ENCODE measurements around the gene CXCL3.

The CXCL3 gene

DNA sequence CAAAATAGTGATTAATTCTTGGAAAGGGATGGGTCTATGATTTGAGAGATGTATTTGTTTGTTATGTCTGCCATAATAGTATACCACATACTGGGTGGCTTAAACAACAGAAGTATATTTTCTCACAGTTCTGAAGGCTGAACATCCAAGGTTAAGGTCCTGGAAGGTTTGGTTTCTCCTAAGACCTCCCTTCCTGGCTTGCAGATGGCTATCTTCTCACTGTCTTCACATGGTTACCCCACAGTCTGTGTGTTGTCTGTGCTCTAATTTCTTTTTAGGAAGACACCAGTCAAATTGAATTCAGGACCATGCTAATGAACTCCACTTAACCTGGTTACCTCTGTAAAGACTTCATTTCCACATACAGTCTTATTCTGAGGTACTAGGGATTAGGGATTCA, 34.9 kb upstream of the CXCL3 start:
- TF ChIP-seq, protein P1, sequence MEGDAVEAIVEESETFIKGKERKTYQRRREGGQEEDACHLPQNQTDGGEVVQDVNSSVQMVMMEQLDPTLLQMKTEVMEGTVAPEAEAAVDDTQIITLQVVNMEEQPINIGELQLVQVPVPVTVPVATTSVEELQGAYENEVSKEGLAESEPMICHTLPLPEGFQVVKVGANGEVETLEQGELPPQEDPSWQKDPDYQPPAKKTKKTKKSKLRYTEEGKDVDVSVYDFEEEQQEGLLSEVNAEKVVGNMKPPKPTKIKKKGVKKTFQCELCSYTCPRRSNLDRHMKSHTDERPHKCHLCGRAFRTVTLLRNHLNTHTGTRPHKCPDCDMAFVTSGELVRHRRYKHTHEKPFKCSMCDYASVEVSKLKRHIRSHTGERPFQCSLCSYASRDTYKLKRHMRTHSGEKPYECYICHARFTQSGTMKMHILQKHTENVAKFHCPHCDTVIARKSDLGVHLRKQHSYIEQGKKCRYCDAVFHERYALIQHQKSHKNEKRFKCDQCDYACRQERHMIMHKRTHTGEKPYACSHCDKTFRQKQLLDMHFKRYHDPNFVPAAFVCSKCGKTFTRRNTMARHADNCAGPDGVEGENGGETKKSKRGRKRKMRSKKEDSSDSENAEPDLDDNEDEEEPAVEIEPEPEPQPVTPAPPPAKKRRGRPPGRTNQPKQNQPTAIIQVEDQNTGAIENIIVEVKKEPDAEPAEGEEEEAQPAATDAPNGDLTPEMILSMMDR (IDR thresholded peaks at IDR 0.05; ENCODE audit: insufficient read depth, low read length, missing control alignments) = no peak
- CTCF ChIA-PET = no interaction called here
- H3K4me3 ChIP-seq (ENCODE audit: low read depth, low read length) = no peak overlapping the region
- no peak for DNase-seq (ENCODE audit: low read depth, low spot score)
- POLR2A ChIA-PET = no interaction called here

DNA sequence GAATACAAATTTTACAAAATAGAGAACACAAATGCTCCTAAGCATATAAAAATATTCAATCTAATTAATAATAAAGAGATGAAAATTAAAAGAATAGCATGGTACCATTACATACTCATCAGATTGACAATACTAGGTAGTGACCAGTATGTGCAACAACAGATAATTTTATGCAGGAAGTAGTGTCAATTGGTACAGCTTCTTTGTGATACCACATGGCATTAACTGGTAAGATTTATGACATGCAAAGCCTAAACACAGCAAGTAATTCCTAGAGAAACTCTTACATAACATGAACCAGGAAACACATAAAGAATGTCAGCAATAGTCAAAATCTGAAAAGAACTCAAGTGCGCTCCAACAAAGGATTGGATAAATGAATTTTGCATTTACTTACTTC, 34.2 kb upstream of the CXCL3 start:
- no peak for DNase-seq (ENCODE audit: low read depth, low spot score)
- TF ChIP-seq, protein P1 (IDR thresholded peaks at IDR 0.05; ENCODE audit: insufficient read depth, low read length, missing control alignments) = no peak
- POLR2A ChIA-PET = no interaction called here
- H3K4me3 ChIP-seq (ENCODE audit: low read depth, low read length) = no peak overlapping the region
- CTCF ChIA-PET = no interaction called here

DNA sequence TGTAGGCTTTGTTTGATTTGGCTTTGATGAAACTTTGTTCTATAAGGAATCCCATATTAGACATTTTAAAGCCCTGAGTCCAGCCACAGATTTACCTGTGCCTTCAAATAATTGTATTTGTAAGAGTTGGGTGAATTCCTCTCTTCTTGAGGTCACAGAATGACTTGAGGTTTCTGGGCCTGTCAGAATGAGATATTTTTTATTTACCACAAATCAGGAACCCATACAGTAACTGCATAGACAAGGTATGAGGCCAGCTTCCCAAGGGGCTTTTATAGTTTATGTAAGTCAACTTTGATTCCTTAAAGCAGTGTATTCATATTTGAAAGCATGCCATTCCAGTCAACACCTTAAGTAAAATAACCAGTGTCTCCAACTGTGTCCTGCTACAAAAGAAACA, 29.1 kb upstream of the CXCL3 start:
- DNase-seq (ENCODE audit: low read depth, low spot score) = no peak
- TF ChIP-seq, protein P1 (IDR thresholded peaks at IDR 0.05; ENCODE audit: insufficient read depth, low read length, missing control alignments) = no peak
- ChIA-PET CTCF (no interaction called here), POLR2A (no interaction called here)
- H3K4me3 ChIP-seq (ENCODE audit: low read depth, low read length) = no peak overlapping the region

DNA sequence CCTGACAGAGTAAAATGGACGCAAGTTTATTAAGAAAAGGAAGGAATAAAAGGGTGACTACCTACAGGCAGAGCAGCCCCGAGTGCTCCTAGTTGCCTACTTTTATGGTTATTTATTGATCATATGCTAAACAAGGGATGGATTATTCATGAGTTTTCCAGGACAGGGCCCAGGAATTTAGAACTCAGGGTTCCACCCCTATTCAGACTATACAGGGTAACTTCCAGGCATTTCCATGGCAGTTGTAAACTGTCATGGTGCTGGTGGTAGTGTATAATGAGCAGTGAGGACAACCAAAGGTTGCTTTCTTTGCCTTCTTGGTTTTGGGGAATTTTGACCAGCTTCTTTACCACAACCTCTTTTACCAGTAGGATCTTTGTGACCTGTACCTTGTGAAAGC, 27.7 kb upstream of the CXCL3 start:
- ChIA-PET POLR2A (no interaction called here), CTCF (no interaction called here)
- DNase-seq (ENCODE audit: low read depth, low spot score) = no peak
- TF ChIP-seq, protein P1 (IDR thresholded peaks at IDR 0.05; ENCODE audit: insufficient read depth, low read length, missing control alignments) = no peak
- no peak overlapping the region for H3K4me3 ChIP-seq (ENCODE audit: low read depth, low read length)

DNA sequence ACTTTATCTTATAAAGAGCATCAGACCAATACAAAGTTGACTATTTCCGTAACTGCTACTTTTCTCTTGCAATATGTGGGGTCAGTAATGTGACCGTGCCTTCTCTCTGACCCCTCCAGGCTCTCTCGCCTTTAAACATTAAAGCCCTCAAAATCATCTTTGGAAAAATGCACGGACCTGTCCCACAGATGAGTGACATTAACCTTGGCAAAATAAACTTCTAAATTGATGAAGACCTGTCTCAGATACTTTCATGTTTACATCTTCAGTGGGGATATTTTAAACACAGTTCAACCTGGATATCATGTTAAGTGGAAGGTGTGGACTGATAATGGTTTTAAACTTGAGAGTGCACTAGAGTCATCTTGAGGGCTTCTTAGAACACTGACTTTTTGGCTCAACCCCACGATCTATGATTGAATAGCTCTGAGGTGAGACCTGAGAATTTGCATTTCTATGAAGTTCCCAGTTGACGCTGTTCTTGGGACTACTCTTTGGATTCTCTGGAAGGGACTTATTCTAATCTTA, 26.7 kb upstream of the CXCL3 start:
- H3K4me3 ChIP-seq (ENCODE audit: low read depth, low read length) = no peak overlapping the region
- DNase-seq (ENCODE audit: low read depth, low spot score) = no peak
- TF ChIP-seq, protein P1 (IDR thresholded peaks at IDR 0.05; ENCODE audit: insufficient read depth, low read length, missing control alignments) = no peak
- ChIA-PET CTCF (no interaction called here), POLR2A (no interaction called here)

DNA sequence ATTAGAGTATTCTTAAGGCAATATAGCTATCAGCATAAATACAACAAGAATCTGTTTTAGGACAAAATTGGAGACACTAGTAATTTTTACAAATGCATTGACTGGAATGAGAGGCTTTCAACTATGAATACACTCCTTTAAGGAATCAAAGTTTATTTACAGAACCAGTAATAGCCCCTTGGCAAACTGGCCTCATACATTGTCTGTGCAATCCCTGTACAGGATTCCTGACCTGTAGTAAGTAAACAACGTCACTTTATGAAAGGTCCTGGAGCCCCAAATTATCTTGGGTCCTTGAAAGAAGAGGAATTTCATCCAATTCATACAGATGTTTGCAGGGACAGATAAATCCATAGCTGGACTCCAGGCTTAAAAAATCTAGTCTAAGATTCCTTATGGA, 25.4 kb upstream of the CXCL3 start:
- no peak overlapping the region for H3K4me3 ChIP-seq (ENCODE audit: low read depth, low read length)
- CTCF ChIA-PET = interaction anchor here (1.2 kb wide), 1 partner anchor 35 kb away, joined by 3 read pairs; the partner anchor contains the start of gene CXCL2
- no peak for DNase-seq (ENCODE audit: low read depth, low spot score)
- POLR2A ChIA-PET = no interaction called here
- TF ChIP-seq, protein P1 (IDR thresholded peaks at IDR 0.05; ENCODE audit: insufficient read depth, low read length, missing control alignments) = no peak

Measured in AG04449 (cell line).